NCI-H1092 (cell line): ENCODE results near the gene CDKAL1.

Experiments used
- DNase-seq: peaks from one replicate; lab custom pipeline; 2025; lab: John Stamatoyannopoulos, UW

Gene CDKAL1

DNA sequence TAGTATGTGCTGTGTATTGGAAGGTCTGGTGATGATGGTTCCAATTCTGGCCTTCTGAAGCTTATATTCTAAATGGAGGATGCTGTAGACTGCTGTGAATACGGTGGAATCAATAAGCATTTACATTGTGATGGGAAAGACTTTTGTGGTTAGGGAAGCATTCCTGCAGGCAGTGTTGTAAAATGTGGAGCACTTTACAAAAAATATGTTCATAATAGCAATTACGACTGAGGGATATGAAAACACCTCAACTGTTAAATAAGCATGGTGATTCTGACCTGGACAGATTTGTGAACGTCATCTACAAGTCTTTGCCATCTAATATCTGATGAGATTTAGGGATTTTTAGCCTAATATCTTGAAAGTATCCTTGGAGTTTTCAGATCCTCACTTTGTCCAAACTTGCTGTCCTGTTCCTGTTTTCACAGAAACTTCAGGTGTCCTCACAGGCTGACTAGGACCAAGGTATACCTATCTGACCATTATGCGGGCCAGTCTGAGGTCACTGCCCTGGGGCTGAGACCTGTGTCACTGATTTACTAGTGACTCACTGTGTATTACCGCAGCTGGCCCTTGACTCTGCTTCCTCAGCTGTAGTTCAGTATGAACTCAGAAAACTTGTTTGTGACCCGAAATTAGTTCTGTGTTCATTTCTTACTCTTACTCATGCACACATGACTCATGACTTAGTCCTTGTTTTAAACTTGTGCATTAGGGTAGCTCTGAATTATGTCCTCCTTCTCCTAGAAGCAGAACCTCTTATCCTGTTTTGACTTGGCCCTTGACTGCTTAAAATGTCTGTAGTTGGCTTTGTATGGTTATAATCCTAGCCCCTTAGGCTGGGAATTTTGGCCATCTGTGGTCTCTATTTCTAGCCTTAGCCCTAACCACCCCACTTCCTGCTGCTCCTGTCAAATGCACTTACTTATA, 343.0 kb downstream of the CDKAL1 start:
- no peak for DNase-seq

DNA sequence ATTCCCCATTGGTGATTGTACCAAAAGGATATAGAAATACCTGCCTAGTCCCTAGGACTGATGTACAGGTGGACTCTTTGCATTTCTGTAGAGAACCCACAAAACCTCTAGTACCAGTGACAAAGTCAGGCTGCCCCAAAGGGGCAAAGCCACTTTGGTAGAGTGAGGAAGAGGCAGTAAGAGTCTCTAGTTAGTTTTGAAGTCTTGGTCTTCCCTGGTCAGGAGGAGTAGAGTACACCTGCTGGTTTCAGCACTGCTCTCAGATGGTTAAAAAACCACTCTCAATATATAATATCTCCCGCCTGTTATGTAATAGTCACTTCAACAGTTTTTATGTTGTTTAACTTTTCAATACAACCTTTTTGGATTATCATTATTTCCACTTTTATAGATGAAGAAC, 344.9 kb downstream of the CDKAL1 start:
- no peak for DNase-seq

DNA sequence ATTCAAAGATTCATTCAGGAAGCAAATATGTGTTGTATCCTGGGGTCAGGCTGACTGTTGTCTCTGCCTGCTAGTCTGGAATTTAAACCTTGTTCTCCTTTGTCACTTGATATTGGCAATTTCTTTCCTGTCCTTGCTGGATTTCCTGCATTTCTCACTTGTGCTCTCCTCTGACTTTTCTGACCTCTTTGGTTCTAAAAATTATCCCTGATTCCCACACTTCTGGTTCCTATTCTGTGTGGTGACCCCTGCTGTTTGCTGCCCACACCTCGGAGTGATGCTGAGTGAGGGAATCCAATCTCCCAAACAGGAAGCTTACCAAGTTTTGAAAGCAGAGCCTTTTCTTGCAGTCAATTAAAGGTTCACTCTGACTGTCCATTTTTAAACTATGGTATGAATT, 345.3 kb downstream of the CDKAL1 start:
- no peak for DNase-seq

DNA sequence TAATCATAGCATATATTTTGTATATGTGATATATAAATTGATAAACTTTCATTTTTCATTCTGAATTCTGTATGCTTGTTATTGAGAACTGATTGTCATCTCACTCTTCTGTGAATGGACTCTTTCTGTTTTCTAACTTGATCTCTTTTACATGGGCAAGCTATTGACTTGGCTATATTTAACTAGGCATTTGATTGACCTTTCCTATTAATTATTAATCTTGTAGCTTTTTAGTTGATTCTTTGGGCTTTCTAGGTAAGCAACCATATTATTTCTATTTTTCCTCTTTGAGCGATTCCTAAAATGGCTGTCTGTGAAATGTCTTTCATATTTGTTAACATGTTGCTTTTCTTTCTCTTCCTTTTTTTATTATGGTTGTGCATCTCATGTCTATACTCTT, 347.1 kb downstream of the CDKAL1 start:
- no peak for DNase-seq

DNA sequence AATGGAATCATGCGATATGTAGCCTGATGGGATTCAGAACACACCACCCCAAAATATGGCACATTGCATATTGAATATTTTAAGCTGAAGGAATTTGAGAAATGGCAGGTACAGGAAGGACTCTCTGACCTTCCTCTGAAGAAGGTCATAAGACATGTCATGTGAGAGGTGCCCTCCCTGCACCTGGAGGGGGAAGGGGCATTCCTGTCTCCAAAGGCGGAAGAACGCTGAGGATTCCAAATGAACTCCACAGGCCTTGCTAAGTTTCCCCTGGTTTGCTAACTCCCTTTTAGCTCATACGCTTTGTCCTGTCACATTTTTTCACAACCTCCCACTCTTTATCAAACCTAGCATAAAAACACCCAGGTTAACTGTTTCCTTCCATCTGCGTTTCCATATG, 347.8 kb downstream of the CDKAL1 start:
- no peak for DNase-seq

DNA sequence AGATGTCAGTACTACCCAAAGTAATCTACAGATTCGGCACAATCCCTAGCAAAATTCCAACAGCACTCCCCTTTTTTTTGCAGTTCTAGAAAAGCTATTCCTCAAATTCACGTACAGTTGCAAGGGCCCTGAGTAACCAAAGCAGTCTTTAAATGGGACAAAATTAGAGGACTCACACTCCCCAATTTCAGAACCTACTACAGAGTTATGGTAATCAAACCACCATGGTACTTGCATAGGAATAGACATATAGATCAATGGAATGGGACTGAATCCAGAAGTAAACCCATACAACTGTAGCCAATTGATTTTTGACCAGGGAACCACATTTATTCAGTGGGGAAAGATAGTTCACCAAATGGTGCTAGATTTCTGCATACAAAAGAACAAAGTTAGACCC, 350.8 kb downstream of the CDKAL1 start:
- no peak for DNase-seq

DNA sequence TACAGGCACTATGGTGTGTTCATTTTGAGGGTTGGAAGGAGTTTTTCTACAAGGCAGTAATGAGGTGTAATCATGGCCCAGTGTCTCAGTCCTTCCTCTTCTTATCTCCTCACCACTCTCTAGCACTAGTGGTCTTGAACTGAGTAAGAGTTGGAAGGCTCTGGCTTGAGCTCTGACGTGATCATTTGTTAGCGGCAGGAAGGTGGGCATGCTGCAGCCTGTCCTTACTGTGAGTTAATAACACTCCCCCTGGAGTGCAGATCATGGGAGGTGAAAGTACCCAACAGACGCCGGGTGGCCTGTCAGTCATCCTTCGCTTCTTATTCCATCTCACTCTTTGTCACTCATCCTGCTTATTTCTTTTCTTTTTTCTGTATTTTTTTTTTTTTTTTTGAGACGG, 356.9 kb downstream of the CDKAL1 start:
- no peak for DNase-seq

DNA sequence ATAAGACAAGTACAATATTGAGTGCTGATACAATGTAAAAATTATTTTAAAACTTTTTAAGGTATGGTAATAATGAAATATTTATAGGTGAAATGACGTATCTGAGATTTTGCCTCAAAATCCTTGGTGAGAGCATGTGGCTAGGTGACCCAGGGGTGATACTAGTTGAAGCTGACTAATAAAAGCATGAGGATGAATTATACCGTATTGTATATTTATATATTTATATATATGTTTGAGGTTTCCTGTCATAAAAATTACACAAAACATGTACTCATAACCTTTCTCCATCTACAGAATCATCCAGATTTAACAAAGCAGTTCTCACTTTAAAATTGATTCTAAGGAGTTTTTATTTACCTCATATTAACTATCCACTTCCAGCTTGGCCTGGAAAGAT, 358.1 kb downstream of the CDKAL1 start:
- no peak for DNase-seq

DNA sequence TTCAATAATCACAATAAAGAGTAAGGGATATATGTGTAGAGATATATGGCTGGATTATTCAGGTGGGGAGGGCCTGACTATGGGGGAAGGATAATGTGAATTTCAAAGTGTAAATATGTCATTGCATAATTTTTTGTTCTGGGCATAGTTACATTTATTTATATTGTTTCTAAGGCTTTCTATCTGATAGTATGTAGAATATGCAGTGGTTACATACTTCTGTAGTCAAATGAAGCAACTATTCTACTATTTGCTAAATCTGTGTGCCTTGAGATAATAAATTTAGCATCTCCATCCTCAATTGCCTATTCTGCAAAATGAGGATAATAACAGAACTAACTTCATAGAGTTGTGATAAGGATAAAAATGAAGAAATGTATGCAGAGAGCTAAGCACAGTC, 359.2 kb downstream of the CDKAL1 start:
- DNase-seq, result no peak

DNA sequence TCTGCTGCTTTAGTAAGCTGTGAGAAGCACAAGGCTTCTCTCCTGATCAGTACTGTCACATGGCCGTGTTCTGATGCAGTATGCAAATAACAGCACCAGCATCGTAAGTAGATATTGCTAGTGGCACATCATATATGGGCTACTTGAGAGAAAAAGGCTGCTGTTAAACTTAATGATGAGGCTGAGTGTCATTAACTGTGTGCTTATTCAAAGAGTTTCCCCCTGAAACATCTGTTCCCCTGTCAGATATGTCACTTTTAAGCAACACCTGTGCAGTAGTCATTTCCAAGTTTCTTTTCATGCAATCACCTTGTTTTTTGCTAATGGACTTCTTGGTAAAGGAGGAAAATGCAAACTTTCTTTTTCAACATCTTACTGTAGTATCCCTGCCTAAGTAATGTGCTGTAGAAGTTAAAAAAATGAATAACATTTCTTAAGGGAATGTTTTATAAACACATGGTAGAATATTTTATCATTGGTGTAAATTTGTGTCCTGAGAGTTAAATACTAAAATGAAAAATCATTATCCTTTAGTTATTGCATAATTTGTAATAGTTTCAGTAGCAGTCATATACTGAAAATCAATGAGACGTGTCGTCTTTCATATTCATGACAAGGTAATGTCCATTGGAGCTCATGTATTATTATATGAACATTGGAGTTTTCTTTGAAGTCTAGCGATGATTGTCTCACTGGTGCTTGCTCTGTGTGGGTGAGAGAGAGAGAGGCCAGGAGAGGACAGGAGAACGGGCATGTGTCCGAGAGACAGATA, 366.3 kb downstream of the CDKAL1 start:
- no peak for DNase-seq

DNA sequence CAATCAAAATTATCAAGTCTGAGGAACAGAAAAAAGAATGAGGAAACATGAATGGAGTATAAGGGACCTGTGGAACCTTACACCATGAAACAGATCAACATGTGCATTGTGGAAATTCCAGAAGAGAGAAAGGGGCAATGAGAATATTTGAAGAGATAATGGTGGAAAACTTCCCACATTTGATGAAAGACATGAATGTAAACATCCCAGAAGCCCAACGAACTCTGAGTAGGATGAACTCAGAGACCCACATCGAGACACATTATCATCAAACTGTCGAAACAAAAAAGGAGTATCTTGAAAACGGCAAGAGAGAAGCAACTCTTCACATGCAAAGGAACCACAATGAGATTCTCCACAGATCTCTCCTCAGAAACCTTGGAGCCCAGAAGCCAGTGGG, 371.1 kb downstream of the CDKAL1 start:
- no peak for DNase-seq

DNA sequence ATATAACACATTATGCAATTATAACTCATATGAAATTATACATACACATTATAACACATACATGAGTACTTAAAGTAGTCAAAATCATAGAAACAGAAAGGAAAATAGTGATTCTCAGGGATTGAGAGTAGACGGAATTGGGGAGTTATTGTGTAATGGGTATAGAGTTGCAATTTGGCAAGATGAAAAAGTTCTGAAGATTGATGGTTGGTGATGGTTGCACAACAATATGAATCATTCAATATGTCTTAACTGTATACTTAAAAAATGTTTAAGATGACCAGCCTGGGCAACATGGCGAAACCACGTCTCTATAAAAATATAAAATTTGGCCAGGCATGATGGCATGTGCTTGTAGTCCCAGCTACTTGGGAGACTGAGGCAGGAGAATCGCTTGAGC, 372.7 kb downstream of the CDKAL1 start:
- no peak for DNase-seq

DNA sequence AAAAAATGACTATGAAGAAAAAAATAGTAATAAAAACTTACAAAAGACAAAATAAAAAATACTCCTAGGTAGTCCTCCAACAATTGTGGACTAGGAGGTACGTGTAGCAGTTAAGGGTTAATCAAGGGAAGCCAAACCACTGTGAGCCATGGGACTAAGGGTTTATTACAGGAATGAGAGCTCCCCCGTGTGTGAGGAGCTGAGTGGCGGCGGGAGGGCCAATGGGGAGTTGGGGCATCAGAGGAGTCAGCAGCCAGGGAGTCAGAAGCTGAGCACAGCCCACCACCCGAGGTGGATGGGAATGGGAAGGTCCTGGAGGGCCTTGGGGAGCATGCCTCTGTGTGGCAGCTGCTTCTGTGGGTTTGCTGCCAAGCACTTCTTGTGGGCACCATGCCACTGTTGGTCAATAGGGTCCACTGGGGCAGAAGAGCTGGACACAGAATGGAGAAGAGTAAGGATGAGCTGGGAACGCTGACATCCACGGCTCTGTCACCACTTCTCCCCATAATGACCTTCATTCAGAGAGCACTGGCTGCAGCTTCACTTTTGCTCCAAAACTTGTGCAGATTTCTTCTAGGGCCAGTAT, 373.3 kb downstream of the CDKAL1 start:
- DNase-seq, result no peak

DNA sequence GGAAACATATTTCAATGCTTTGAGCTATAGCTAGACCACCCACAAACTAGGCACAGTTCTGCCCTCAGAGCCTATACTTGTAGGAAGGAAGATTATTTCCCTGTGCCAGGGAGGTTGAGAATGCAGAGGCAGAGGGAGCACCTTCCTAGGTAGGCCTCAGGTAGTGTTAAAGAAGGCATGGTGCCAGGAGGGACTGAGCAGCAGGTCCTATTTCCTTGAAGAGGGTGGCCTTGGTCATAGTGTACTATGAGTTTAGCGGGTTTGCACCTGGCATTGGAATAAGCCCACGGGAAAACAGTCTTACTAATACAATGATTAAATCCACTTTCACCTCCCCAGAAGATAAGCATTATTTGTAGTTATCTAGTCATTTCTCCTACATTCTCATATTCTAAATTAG, 375.4 kb downstream of the CDKAL1 start:
- no peak for DNase-seq

DNA sequence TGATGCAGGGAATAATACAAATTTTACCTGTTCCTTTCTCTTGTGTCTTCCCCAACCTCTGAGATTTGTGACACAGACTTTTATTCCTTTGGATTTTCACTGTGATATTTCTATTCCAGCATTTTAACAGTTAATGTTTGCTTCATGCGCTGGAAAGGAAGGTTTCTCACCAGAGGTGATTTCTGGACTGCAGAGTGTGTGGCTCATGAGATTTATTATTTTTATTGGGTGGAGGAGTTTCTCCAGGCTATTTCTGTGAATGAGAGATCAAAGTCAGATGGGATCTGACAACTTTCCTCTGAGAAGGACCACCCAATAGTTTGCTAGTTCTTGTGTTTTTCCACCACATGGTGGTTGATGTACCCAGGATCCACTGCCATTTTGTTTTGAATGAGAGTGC, 377.5 kb downstream of the CDKAL1 start:
- no peak for DNase-seq

DNA sequence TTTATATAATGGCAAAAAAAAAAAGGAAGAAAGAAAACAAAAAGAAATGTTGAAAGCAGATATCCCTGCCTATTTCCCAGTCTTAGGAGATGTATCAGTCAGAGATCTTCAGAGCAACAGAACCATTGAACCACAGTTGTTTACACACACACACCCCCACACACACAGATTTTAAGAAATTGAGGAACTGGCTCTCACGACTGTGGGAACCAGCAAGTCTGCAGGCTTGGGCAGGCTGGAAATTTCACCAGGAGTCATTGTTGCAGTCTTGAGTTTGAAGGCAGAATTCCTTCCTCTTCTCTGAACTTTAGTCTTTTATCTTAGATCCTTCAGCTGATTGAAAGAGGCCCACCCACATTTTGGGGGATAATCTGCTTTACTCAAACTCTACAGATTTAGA, 380.9 kb downstream of the CDKAL1 start:
- no peak for DNase-seq

DNA sequence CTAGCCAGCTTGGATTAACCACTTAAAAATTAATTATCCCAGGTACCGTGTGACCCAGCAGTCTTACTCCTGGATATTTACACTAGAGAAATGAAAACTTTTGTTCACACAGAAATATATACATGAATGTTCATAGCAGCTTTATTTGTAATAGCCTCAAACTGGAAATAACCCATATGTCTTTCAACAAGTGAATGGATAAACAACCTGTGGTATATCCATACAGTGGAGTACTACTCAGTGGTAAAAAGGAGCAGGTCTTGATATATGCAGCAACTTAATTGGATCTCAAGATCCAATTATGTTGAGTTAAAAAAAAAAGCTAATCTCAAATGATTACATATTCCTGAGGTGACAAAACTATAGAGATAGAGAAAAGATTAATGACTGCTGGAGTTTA, 381.4 kb downstream of the CDKAL1 start:
- no peak for DNase-seq

DNA sequence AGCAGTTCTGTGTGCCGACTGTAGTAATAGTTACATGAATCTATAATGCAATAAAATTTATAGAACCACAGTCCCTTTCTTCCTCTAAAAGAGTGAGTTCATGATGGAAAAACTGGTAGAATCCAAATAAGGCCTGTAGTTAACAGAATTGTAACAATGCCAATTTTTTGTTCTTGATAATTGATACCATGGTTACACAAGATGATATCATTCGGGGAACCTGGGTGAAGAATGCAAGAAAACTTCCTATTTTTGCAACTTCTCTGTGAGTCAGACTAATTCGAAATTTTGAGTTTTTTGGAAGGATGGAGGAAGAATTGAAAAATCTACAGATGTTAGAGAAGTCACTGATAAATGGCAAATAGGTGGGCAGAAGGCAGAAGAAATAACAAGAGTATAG, 381.8 kb downstream of the CDKAL1 start:
- no peak for DNase-seq

DNA sequence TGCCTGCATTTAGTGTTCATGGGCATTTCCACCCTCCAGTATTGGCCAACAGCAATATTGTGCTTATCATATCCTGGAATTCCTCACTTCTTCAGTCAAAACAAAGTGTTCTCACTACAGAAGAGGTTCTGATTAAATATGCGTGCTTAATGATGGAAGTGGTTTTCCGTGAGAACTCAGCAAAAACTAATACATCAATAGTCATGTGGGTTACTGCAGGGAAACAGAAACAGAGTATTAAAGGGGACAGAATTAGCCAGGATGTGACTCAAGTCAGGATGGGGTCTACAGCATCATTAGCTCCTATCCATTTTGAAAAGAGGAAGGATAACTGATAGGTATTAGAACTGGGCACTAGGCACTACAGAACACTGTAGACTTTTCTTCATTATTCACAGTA, 384.6 kb downstream of the CDKAL1 start:
- DNase-seq, result no peak

DNA sequence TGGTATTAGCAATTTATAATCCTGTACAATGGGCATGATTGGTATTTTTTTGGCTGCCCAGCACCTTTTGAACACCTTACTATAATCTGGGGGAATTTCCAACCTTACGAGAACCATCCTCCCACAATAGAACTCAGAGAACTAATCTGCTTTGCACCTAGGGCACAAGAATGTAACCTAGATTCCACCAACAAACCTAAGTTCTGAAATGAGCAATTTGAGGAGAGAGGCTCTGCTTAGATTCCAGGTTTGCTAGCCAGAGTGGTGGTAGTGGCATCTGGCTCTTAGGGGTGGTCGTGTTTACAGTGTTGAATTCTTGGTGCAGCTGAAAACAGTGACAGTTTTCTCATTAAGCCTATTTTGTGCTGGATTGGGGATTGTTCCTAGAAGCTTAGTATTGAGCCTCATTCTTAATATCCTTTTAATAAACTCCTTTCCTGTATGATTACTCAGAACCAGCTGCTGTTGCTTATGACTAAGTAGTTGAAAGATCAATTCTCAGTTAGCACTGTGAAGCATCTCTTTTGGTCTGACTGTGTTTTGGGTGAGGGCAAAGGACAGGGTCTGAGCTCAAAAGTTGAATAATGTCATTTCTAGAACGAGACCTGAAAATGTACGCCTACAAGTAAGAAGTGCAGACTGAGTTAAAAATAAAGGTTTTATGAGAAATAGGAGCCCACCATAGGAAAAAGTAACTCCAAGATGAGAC, 385.6 kb downstream of the CDKAL1 start:
- DNase-seq, result no peak

DNA sequence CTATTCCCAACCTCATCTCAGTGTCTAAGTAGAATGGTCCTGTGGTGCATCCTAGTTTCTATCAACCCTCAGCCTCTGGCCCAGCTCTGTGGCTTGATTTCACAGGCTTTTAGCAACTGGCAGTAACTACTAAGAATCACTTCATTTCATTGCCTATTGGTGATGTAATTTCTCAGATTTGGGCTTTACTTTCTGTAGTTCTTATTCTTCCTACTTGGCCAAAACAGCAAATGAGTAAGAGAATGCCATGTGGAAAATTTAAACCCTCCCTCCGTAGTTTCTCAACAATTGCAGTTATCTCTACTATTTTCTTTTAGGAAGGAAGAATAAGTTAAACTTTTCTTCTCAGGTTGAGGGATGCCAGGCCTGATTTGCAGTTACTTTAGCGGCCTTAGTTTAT, 387.3 kb downstream of the CDKAL1 start:
- DNase-seq, result no peak

DNA sequence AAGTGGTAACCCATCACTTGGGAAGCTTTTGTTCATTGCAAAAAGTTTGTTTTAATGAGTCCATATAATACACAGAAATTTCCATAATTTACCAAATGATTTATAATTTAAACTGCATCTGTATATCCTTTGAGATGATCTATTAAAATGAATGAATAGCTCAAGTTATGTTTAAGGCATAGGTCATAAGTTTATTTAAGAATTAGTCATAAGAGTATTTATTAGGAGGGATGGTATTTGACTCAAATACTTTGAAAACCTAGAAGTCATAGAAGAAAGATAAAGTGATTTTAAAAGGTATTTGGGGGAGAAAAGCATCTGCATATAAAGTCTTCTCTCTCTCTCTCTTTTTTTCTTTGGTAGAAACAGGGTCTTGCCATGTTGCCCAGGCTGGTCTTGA, 388.5 kb downstream of the CDKAL1 start:
- no peak for DNase-seq
